Liver (tissue), 9 donors: Measurements from ENCODE around the gene LAG3. TPM values are rescaled to one million over a fixed set of nuclear protein-coding genes. Genes with fewer than 3 reads are reported as not detected.

Source experiments
- DNase-seq: peaks from one replicate; pipeline ENCODE4 v3.0.0-alpha.2; 2017; ENCODE audit warnings: low spot score
- H3K27ac ChIP-seq, 2 donors: one replicate each; pipeline ENCODE4 v1.7.0; 2013; ENCODE audit warnings: inconsistent platforms in 2 of 2, low read length in 2 of 2, control low read depth in 1 of 2, low read depth in 1 of 2, mild to moderate bottlenecking in 1 of 2
- H3K27me3 ChIP-seq, 4 donors: one replicate each; pipeline versions ENCODE4 v1.6.1 to v1.7.0; 2013; ENCODE audit warnings: low read length in 3 of 4, inconsistent platforms in 1 of 4, mild to moderate bottlenecking in 1 of 4, moderate library complexity in 1 of 4; ENCODE audit not compliant: control insufficient read depth in 4 of 4, insufficient read depth in 4 of 4
- H3K36me3 ChIP-seq, 4 donors: one replicate each; pipeline versions ENCODE4 v1.6.1 to v1.7.0; 2013; ENCODE audit warnings: low read length in 3 of 4, mild to moderate bottlenecking in 3 of 4, low read depth in 1 of 4, moderate library complexity in 1 of 4; ENCODE audit not compliant: control insufficient read depth in 4 of 4, insufficient read depth in 3 of 4
- H3K4me1 ChIP-seq, 4 donors: one replicate each; pipeline versions ENCODE4 v1.6.1 to v1.7.0; 2013; ENCODE audit warnings: low read length in 3 of 4, mild to moderate bottlenecking in 3 of 4, moderate library complexity in 1 of 4; ENCODE audit not compliant: control insufficient read depth in 4 of 4, insufficient read depth in 4 of 4
- H3K4me3 ChIP-seq, 3 donors: one replicate each; pipeline versions ENCODE4 v1.6.1 to v1.7.0; 2013; ENCODE audit warnings: low read length in 3 of 3, control low read depth in 1 of 3, low read depth in 1 of 3, mild to moderate bottlenecking in 1 of 3
- H3K9ac ChIP-seq, 2 donors: one replicate each; pipeline ENCODE4 v1.7.0; 2013; ENCODE audit warnings: low read length in 2 of 2, mild to moderate bottlenecking in 2 of 2, moderate library complexity in 2 of 2, control low read depth in 1 of 2, low read depth in 1 of 2
- H3K9me3 ChIP-seq, 4 donors: one replicate each; pipeline versions ENCODE4 v1.6.1 to v1.7.0; 2013; ENCODE audit warnings: low read length in 3 of 4; ENCODE audit not compliant: control insufficient read depth in 4 of 4
- EGR1 ChIP-seq, 2 donors: IDR thresholded peaks; 2 replicates each; pipeline ENCODE4 v1.6.1; 2016 to 2018; ENCODE audit warnings: antibody characterized with exemption in 2 of 2, low read depth in 2 of 2
- FOXA2 ChIP-seq: IDR thresholded peaks from 2 replicates; pipeline ENCODE4 v1.6.1; 2016; ENCODE audit warnings: antibody characterized with exemption
- HNF4A ChIP-seq, 2 donors: conservative IDR thresholded peaks; 2 replicates each; pipeline ENCODE4 v1.6.1; 2016; ENCODE audit warnings: antibody characterized with exemption in 2 of 2, mild to moderate bottlenecking in 2 of 2
- HNF4G ChIP-seq: IDR thresholded peaks from 2 replicates; pipeline ENCODE4 v1.6.1; 2016; ENCODE audit warnings: antibody characterized with exemption
- JUND ChIP-seq, 2 donors: IDR thresholded peaks; 2 replicates each; pipeline ENCODE4 v1.6.1; 2016; ENCODE audit warnings: antibody characterized with exemption in 2 of 2
- NR2F2 ChIP-seq: IDR thresholded peaks from 2 replicates; pipeline ENCODE4 v1.6.1; 2016; ENCODE audit warnings: antibody characterized with exemption
- RAD21 ChIP-seq, 2 donors: IDR thresholded peaks; 2 replicates each; pipeline ENCODE4 v1.6.1; 2016; ENCODE audit warnings: antibody characterized with exemption in 2 of 2, mild to moderate bottlenecking in 2 of 2
- RXRA ChIP-seq, 2 donors: IDR thresholded peaks; 2 replicates each; pipeline ENCODE4 v1.6.1; 2017 to 2018; ENCODE audit warnings: antibody characterized with exemption in 2 of 2, mild to moderate bottlenecking in 1 of 2
- TAF1 ChIP-seq: conservative IDR thresholded peaks from 2 replicates; pipeline ENCODE4 v1.6.1; 2016; ENCODE audit warnings: antibody characterized with exemption, mild to moderate bottlenecking
- WGBS: extraction: QIAGEN DNeasy Blood & Tissue Kit; methylation state at CpG from one replicate; pipeline ENCODE4 v1.1.7; 2013; 5-methylcytosine and 5-hydroxymethylcytosine counted together
- polyA plus RNA-seq, 2 donors: library from polyadenylated mRNA; stranded (reverse) in 1 of 2; unstranded in 1 of 2; fragments of 200-250 nt in 1 of 2; fragments of >200 nt in 1 of 2; fragmentation: Nextera tagmentation in 1 of 2; extraction: Ambion mirVana in 1 of 2; gene quantifications; one replicate each; pipeline versions ENCODE4 v1.2.1 to v1.2.3, GENCODE V29; 2013 to 2015
- total RNA-seq, 2 donors: library from RNA; depleted of rRNA; stranded (reverse); fragments of >200 nt; gene quantifications; one replicate each; pipeline ENCODE4 v1.2.3, GENCODE V29; 2014
- TF ChIP-seq, protein P1 (sequence below): IDR thresholded peaks from 2 replicates; pipeline ENCODE4 v1.6.1; 2016; ENCODE audit warnings: antibody characterized with exemption
- TF ChIP-seq, protein P2 (sequence below): IDR thresholded peaks from 2 replicates; pipeline ENCODE4 v1.6.1; 2016; ENCODE audit warnings: antibody characterized with exemption, mild to moderate bottlenecking
- TF ChIP-seq, protein P3 (sequence below): IDR thresholded peaks from 2 replicates; pipeline ENCODE4 v1.6.1; 2016; ENCODE audit warnings: antibody characterized with exemption
- TF ChIP-seq, protein P4 (sequence below): fragments of 150-350 bp; IDR thresholded peaks from 2 replicates; pipeline ENCODE4 v1.5.1; 2017; ENCODE audit warnings: improper control_type of control experiment, low read depth, low read length; ENCODE audit not compliant: missing input control
- donor health status: healthy.
- donor health status: healthy.
- donor health status: healthy.
- donor health status: healthy.
- donor health status: healthy.

LAG3 gene
- total and polyA plus RNA-seq, 4 donors = 0.14 to 1.2 (median 0.47) TPM

DNA sequence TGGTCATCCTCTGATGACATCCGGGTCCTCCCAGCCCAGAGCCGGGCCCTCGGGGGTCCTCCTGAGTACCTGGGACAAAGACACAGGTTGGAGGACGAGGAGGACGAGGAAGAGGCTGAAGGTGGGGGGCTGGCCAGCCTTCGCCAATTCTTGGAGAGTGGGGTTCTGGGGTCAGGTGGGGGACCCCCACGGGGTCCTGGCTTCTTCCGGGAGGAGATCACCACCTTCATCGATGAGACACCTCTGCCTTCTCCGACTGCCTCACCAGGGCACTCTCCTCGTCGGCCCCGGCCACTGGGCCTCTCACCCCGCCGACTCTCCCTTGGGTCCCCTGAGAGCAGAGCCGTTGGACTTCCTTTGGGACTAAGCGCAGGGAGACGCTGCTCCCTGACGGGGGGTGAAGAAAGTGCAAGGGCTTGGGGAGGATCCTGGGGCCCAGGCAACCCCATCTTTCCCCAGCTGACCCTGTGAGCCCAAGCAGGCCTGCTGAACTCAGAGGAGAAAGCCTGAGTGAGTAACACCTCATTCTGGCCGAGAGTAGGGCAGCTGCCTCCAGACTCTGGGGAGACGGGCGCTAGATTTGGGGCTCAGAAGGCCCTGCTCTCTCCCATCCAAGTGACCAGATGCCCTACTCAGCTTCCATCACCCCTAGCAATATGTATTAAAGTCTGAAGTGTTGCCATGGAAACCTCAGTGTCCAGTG is 54.6 kb downstream of the LAG3 start:
- DNase-seq = no peak
- Histone ChIP-seq H3K4me3 (no peak overlapping the region), H3K9ac (no peak overlapping the region), H3K36me3 (no peaks in the 10 kb centered on the region), H3K4me1 (peaks cover 5 to 24% (median 14%) of the 10 kb centered on the region in 4 donors), H3K9me3 (no peaks in the 10 kb centered on the region), H3K27ac (no peak overlapping the region), H3K27me3 (peaks cover 0 to 2% (median 0%) of the 10 kb centered on the region in 4 donors)
- WGBS = 84% methylated on average over 22 of the region's 22 CpGs
- no peak for TF ChIP-seq FOXA2
- TF ChIP-seq, protein P1, sequence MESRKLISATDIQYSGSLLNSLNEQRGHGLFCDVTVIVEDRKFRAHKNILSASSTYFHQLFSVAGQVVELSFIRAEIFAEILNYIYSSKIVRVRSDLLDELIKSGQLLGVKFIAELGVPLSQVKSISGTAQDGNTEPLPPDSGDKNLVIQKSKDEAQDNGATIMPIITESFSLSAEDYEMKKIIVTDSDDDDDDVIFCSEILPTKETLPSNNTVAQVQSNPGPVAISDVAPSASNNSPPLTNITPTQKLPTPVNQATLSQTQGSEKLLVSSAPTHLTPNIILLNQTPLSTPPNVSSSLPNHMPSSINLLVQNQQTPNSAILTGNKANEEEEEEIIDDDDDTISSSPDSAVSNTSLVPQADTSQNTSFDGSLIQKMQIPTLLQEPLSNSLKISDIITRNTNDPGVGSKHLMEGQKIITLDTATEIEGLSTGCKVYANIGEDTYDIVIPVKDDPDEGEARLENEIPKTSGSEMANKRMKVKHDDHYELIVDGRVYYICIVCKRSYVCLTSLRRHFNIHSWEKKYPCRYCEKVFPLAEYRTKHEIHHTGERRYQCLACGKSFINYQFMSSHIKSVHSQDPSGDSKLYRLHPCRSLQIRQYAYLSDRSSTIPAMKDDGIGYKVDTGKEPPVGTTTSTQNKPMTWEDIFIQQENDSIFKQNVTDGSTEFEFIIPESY = no peak
- TF ChIP-seq JUND (IDR thresholded peaks at IDR 0.05) = no peak
- no peak for TF ChIP-seq HNF4G

DNA sequence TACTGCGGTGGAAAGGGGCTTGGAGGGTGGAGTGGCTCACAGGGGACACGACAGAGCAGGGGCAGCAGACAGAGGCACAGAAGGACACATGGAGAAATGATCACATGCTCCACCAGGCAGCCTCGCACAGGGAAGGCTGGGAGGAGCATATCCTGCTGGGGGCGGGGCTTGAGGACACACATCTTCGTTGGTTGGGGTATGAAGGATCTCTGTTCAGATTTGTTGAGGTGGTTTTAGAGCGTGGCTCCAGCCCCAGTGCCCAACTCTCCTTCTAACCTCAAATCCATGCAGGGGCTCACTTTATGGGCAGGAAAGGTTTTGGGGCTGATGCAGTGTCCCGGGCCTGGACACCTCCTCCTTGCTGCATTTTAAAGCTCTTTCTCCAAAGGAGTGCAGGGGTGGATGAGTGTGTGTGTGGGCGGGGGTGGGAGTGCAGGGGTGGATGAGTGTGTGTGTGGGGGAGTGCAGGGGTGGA is 55.2 kb downstream of the LAG3 start:
- TF ChIP-seq HNF4A (conservative IDR thresholded peaks at IDR 0.05) = no peak
- TF ChIP-seq FOXA2 = no peak
- TF ChIP-seq, protein P1 = no peak
- TF ChIP-seq RAD21 (IDR thresholded peaks at IDR 0.05) = no peak
- no peak for TF ChIP-seq RXRA (IDR thresholded peaks at IDR 0.05)
- TF ChIP-seq, protein P2, sequence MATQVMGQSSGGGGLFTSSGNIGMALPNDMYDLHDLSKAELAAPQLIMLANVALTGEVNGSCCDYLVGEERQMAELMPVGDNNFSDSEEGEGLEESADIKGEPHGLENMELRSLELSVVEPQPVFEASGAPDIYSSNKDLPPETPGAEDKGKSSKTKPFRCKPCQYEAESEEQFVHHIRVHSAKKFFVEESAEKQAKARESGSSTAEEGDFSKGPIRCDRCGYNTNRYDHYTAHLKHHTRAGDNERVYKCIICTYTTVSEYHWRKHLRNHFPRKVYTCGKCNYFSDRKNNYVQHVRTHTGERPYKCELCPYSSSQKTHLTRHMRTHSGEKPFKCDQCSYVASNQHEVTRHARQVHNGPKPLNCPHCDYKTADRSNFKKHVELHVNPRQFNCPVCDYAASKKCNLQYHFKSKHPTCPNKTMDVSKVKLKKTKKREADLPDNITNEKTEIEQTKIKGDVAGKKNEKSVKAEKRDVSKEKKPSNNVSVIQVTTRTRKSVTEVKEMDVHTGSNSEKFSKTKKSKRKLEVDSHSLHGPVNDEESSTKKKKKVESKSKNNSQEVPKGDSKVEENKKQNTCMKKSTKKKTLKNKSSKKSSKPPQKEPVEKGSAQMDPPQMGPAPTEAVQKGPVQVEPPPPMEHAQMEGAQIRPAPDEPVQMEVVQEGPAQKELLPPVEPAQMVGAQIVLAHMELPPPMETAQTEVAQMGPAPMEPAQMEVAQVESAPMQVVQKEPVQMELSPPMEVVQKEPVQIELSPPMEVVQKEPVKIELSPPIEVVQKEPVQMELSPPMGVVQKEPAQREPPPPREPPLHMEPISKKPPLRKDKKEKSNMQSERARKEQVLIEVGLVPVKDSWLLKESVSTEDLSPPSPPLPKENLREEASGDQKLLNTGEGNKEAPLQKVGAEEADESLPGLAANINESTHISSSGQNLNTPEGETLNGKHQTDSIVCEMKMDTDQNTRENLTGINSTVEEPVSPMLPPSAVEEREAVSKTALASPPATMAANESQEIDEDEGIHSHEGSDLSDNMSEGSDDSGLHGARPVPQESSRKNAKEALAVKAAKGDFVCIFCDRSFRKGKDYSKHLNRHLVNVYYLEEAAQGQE = no peak
- TF ChIP-seq TAF1 = no peak
- TF ChIP-seq NR2F2 = no peak
- no peak for TF ChIP-seq JUND (IDR thresholded peaks at IDR 0.05)
- no peak for TF ChIP-seq HNF4G
- TF ChIP-seq EGR1 (IDR thresholded peaks at IDR 0.05; ENCODE audit: low read depth in 2 of 2) = no peak
- TF ChIP-seq, protein P3, sequence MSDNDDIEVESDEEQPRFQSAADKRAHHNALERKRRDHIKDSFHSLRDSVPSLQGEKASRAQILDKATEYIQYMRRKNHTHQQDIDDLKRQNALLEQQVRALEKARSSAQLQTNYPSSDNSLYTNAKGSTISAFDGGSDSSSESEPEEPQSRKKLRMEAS = no peak
- TF ChIP-seq, protein P4, sequence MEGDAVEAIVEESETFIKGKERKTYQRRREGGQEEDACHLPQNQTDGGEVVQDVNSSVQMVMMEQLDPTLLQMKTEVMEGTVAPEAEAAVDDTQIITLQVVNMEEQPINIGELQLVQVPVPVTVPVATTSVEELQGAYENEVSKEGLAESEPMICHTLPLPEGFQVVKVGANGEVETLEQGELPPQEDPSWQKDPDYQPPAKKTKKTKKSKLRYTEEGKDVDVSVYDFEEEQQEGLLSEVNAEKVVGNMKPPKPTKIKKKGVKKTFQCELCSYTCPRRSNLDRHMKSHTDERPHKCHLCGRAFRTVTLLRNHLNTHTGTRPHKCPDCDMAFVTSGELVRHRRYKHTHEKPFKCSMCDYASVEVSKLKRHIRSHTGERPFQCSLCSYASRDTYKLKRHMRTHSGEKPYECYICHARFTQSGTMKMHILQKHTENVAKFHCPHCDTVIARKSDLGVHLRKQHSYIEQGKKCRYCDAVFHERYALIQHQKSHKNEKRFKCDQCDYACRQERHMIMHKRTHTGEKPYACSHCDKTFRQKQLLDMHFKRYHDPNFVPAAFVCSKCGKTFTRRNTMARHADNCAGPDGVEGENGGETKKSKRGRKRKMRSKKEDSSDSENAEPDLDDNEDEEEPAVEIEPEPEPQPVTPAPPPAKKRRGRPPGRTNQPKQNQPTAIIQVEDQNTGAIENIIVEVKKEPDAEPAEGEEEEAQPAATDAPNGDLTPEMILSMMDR = no peak
- Histone ChIP-seq H3K9ac (no peak overlapping the region), H3K9me3 (no peaks in the 10 kb centered on the region), H3K36me3 (no peaks in the 10 kb centered on the region), H3K4me3 (no peak overlapping the region), H3K27me3 (peaks cover 0 to 2% (median 0%) of the 10 kb centered on the region in 4 donors), H3K4me1 (peaks cover 5 to 18% (median 12%) of the 10 kb centered on the region in 4 donors), H3K27ac (no peak overlapping the region)
- no peak for DNase-seq
- WGBS = 22% methylated on average over 8 of the region's 8 CpGs
